ENCODE data around the gene CACNA1F. TPM values are rescaled to one million over a fixed set of nuclear protein-coding genes. Genes with fewer than 3 reads are reported as not detected.

CACNA1F gene
- total RNA-seq, 1 donor from 2014 or later = not detected

GRCh38 chrX:49190821-49191573 is 42.1 kb downstream of the CACNA1F start:
- no peaks in the 10 kb centered on the region for H3K4me1 ChIP-seq
- no peak for TF ChIP-seq CTCF (IDR thresholded peaks at IDR 0.05)
- H3K9me3 ChIP-seq = no peaks in the 10 kb centered on the region
- peak overlapping the region; percentile 81 for H3K27ac ChIP-seq
- intact Hi-C loops (cut with DNase I) = loop anchor here (1.0 to 2.0 kb wide), 4 partner anchors 9 to 233 kb away; partner anchors contain the start of genes PPP1R3F and SYP
- H3K27me3 ChIP-seq = no peaks in the 10 kb centered on the region
- peak; percentile 85 to 96 for DNase-seq (ENCODE audit: low spot score in 2 of 2)
- H3K4me3 ChIP-seq = peak overlapping the region; percentile 57 to 78
- H3K36me3 ChIP-seq = no peaks in the 10 kb centered on the region

- peaks cover 0 to 6% of the 10 kb centered on the region in 2 donors for H3K4me1 ChIP-seq
- H3K4me3 ChIP-seq = no peak overlapping the region
- no peaks in the 10 kb centered on the region for H3K9me3 ChIP-seq
- no peak for DNase-seq (ENCODE audit: low spot score in 2 of 2)
- no peak for TF ChIP-seq CTCF (IDR thresholded peaks at IDR 0.05)
- intact Hi-C loops (cut with DNase I) = loop anchor here (2.0 to 5.0 kb wide), 2 partner anchors 23 to 147 kb away; partner anchors contain the start of gene TFE3
- H3K36me3 ChIP-seq = no peaks in the 10 kb centered on the region
- H3K27ac ChIP-seq = peak overlapping the region; percentile 28 to 74
- no peaks in the 10 kb centered on the region for H3K27me3 ChIP-seq
Measured at GRCh38 chrX:49189606-49190005, 43.5 kb downstream of the CACNA1F start.

GRCh38 chrX:49188468-49189076 is 44.6 kb downstream of the CACNA1F start:
- no peak overlapping the region for H3K27ac ChIP-seq
- H3K36me3 ChIP-seq = peaks cover 0 to 2% of the 10 kb centered on the region in 2 donors
- no peak overlapping the region for H3K4me3 ChIP-seq
- peaks cover 0 to 6% of the 10 kb centered on the region in 2 donors for H3K4me1 ChIP-seq
- H3K27me3 ChIP-seq = no peaks in the 10 kb centered on the region
- H3K9me3 ChIP-seq = no peaks in the 10 kb centered on the region
- no peak for TF ChIP-seq CTCF (IDR thresholded peaks at IDR 0.05)
- DNase-seq (ENCODE audit: low spot score in 2 of 2) = no peak
- intact Hi-C loops (cut with DNase I) = loop anchor here (5.0 kb wide), 1 partner anchor 146 kb away; the partner anchor contains the start of gene TFE3

- Histone ChIP-seq H3K4me3 (no peak overlapping the region), H3K9me3 (no peaks in the 10 kb centered on the region), H3K36me3 (peaks cover 6 to 8% of the 10 kb centered on the region in 2 donors), H3K4me1 (peaks cover 0 to 6% of the 10 kb centered on the region in 2 donors), H3K27ac (peak overlapping the region; percentile 76 to 85), H3K27me3 (no peaks in the 10 kb centered on the region)
- intact Hi-C loops (cut with DNase I) = loop anchor here (5.0 kb wide), 1 partner anchor 145 kb away; the partner anchor contains the start of gene TFE3
- no peak for DNase-seq (ENCODE audit: low spot score in 2 of 2)
- TF ChIP-seq CTCF (IDR thresholded peaks at IDR 0.05) = no peak
Measured at GRCh38 chrX:49187526-49187925, 45.6 kb downstream of the CACNA1F start.

GRCh38 chrX:49187028-49187394 is 46.1 kb downstream of the CACNA1F start:
- Histone ChIP-seq H3K9me3 (no peaks in the 10 kb centered on the region), H3K36me3 (peaks cover 6 to 8% of the 10 kb centered on the region in 2 donors), H3K4me3 (no peak overlapping the region), H3K27ac (peak overlapping the region; percentile 76 to 85), H3K27me3 (no peaks in the 10 kb centered on the region), H3K4me1 (peaks cover 0 to 6% of the 10 kb centered on the region in 2 donors)
- TF ChIP-seq CTCF (IDR thresholded peaks at IDR 0.05) = no peak
- no peak for DNase-seq (ENCODE audit: low spot score in 2 of 2)
- intact Hi-C loops (cut with DNase I) = loop anchor here (5.0 kb wide), 1 partner anchor 145 kb away; the partner anchor contains the start of gene TFE3

Data from ascending aorta (tissue), 2 donors.